Gastrocnemius medialis (tissue), 4 donors: ENCODE results near the gene SMARCA4.
"Not testable (repeated sequence)": the region's sequence is repeated elsewhere in the genome, so short reads cannot be mapped to it uniquely, and the experiment has no call there.

Source experiments
- POLR2A ChIP-seq, 2 donors: fragments of 450-650 bp; IDR thresholded peaks; one replicate each; pipeline ENCODE4 v1.6.1; 2017; ENCODE audit warnings: antibody characterized with exemption in 2 of 2, mild to moderate bottlenecking in 2 of 2, moderate library complexity in 2 of 2
- TF ChIP-seq, protein P1 (sequence below), 5 experiments: fragments of 450-650 bp in 3 of 5; fragments of 200-600 bp in 2 of 5; sonication (generic) in 2 of 5; IDR thresholded peaks in 4 of 5; conservative IDR thresholded peaks in 1 of 5; 1 replicate in 4 of 5; 2 replicates in 1 of 5; pipeline ENCODE4 v1.5.1; 2016 to 2019; ENCODE audit warnings: antibody characterized with exemption in 5 of 5, mild to moderate bottlenecking in 3 of 5, moderate library complexity in 3 of 5

GRCh38 chr19:10992174-10992573 lies 31.3 kb downstream of the SMARCA4 start:
- TF ChIP-seq, protein P1, sequence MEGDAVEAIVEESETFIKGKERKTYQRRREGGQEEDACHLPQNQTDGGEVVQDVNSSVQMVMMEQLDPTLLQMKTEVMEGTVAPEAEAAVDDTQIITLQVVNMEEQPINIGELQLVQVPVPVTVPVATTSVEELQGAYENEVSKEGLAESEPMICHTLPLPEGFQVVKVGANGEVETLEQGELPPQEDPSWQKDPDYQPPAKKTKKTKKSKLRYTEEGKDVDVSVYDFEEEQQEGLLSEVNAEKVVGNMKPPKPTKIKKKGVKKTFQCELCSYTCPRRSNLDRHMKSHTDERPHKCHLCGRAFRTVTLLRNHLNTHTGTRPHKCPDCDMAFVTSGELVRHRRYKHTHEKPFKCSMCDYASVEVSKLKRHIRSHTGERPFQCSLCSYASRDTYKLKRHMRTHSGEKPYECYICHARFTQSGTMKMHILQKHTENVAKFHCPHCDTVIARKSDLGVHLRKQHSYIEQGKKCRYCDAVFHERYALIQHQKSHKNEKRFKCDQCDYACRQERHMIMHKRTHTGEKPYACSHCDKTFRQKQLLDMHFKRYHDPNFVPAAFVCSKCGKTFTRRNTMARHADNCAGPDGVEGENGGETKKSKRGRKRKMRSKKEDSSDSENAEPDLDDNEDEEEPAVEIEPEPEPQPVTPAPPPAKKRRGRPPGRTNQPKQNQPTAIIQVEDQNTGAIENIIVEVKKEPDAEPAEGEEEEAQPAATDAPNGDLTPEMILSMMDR (IDR thresholded peaks at IDR 0.05 in 4 of 5, conservative IDR thresholded peaks at IDR 0.05 in 1 of 5), result not testable (repeated sequence)
- TF ChIP-seq POLR2A (IDR thresholded peaks at IDR 0.05), result not testable (repeated sequence)
